NCI-H2171 (cell line): ENCODE measurements around the gene ARG2.
A peak's percentile ranks its signal among the peaks of the same experiment; 100 is the strongest.

ENCODE experiments used
- DNase-seq: peaks from one replicate; lab custom pipeline; 2025; lab: John Stamatoyannopoulos, UW

The ARG2 gene

GRCh38 chr14:67683842-67684241 lies 64.1 kb downstream of the ARG2 start:
- DNase-seq, result no peak

DNA sequence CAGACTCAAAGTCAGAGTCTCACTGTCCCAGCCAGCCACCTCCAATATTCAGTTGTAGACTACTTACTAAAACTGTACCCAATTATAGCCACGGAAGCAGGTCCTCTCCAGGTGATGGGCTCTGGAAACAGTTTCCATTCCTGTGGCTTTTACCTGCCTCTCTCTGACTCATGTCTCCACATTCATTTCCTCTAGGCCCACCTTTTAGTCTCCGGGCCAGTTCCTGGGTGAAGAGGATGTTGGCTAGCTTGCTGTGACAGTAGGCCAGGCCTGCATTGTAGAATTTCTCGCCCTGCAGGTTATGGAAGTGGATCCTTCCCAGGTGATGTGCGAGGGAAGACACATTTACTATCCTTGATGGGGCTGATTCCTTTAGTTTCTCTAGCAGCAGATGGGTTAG lies 70.3 kb downstream of the ARG2 start:
- no peak for DNase-seq

- peak; percentile 52 for DNase-seq
Measured at GRCh38 chr14:67694791-67695393, 75.2 kb downstream of the ARG2 start.

- DNase-seq, result peak; percentile 93
Measured at GRCh38 chr14:67695394-67695949, 75.8 kb downstream of the ARG2 start, which contains the start of gene RDH11. TSS of gene RDH11 (minus strand) at chr14:67695764. CDS start at chr14:67695703, 61 bp downstream.

GRCh38 chr14:67697006-67697405 lies 77.3 kb downstream of the ARG2 start:
- no peak for DNase-seq

DNA sequence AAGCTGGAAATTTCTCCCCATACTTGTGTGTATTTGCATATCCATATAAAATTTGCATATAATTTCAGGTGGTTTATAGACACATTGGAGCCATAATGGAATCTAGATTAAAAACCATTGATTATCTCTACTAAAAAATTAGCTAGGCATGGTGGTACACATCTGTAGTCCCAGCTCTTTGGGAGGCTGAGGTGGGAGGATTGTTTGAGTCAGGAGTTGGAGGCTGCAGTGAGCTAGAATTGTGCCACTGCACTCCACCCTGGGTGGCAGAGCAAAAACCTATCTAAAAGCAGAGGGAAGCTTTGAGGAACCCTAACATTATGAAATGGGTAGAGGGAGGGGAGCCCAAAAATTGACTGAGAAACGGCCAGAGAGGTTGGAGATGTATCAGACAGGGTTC lies 78.5 kb downstream of the ARG2 start:
- DNase-seq, result no peak
